RWPE2 (cell line): ENCODE data around the gene C2orf81.

Experiments
- ATAC-seq: fragments of 200-7000 bp; cut with Tn5 transposase; 3 replicates; pipeline ENCODE4 v1.9.1; 2021; ENCODE audit warnings: low read depth
- DNase-seq: peaks from one replicate; pipeline ENCODE4 v3.0.0-alpha.2; 2020; ENCODE audit warnings: low spot score
- H3K27ac ChIP-seq: fragments of 450-650 bp; 2 replicates; pipeline ENCODE4 v1.5.1; 2017; ENCODE audit warnings: mild to moderate bottlenecking; ENCODE audit not compliant: poor library complexity, severe bottlenecking
- H3K27me3 ChIP-seq: fragments of 250-450 bp; sonication (Bioruptor Pico); 2 replicates; pipeline ENCODE4 v1.5.1; 2021; ENCODE audit warnings: mild to moderate bottlenecking, moderate library complexity; ENCODE audit not compliant: insufficient read depth, poor library complexity, severe bottlenecking
- H3K36me3 ChIP-seq: fragments of 250-450 bp; sonication (Bioruptor Pico); 2 replicates; pipeline ENCODE4 v1.5.1; 2020; ENCODE audit warnings: low read depth, mild to moderate bottlenecking, moderate library complexity
- H3K4me1 ChIP-seq: fragments of 250-450 bp; sonication (Bioruptor Pico); 2 replicates; pipeline ENCODE4 v1.5.1; 2021; ENCODE audit warnings: mild to moderate bottlenecking, moderate library complexity; ENCODE audit not compliant: insufficient read depth, poor library complexity, severe bottlenecking
- H3K4me3 ChIP-seq: fragments of 250-450 bp; sonication (Bioruptor Pico); 2 replicates; pipeline ENCODE4 v1.5.1; 2021; ENCODE audit warnings: mild to moderate bottlenecking, moderate library complexity; ENCODE audit not compliant: severe bottlenecking
- H3K9me3 ChIP-seq: fragments of 250-450 bp; sonication (Bioruptor Pico); 2 replicates; pipeline ENCODE4 v1.5.1; 2021; ENCODE audit warnings: mild to moderate bottlenecking, moderate library complexity; ENCODE audit not compliant: severe bottlenecking
- CTCF ChIP-seq: fragments of 450-650 bp; IDR thresholded peaks from one replicate; pipeline ENCODE4 v1.5.1; 2017; ENCODE audit warnings: mild to moderate bottlenecking, moderate library complexity; ENCODE audit not compliant: poor library complexity, severe bottlenecking

C2orf81 gene

GRCh38 chr2:74372674-74373073, 48.7 kb downstream of the C2orf81 start:
- DNase-seq (no peak), ATAC-seq (no peak)
- Histone ChIP-seq H3K9me3 (no peaks in the 10 kb centered on the region), H3K4me3 (no peak overlapping the region), H3K36me3 (peaks cover 41% of the 10 kb centered on the region), H3K27me3 (no peaks in the 10 kb centered on the region), H3K4me1 (no peaks in the 10 kb centered on the region), H3K27ac (no peak overlapping the region)
- TF ChIP-seq CTCF: no peak

DNA sequence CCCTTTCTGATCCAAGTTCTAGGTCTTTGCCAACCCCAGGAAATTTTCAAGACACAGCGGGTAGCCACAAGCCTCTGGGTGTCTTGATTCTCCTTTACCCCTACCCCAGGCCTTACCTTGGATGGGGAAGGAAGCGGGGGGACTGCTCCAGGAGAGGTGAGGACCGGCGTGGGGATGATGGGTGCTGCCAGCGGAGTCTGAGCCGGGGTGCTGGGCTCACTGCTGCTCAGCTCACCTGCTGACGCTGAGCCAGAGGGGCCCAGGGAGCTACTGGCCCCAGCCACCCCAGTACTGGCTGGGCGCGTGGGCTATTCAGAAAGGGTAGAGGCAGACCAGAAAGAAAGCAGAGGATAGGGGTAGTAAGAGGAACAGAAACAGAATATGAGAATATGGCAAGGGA, 50.0 kb downstream of the C2orf81 start:
- Histone ChIP-seq H3K36me3 (peaks cover 42% of the 10 kb centered on the region), H3K27ac (no peak overlapping the region), H3K27me3 (no peaks in the 10 kb centered on the region), H3K9me3 (no peaks in the 10 kb centered on the region), H3K4me1 (no peaks in the 10 kb centered on the region), H3K4me3 (no peak overlapping the region)
- ATAC-seq (no peak), DNase-seq (no peak)
- no peak for TF ChIP-seq CTCF

DNA sequence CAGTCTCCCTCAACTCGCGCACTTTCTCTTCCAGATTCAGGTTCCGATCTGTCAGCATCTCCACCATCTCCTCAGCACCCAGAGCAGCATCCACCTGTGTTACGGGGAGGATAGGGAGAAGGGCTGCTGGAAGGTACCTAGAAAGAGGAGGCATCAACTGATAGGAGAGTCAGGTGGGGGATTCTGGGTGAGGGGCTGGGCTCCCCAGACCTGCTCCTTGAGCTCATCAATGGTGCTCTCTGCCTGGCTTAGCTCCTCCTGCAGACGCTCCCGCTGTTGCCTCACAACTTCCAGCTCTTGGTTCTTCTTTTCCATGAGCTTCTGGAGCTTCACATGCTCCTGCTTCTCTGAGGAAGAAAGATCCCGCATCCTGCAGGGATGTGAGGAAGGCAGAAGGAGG, 51.4 kb downstream of the C2orf81 start:
- TF ChIP-seq CTCF: no peak
- Histone ChIP-seq H3K4me1 (no peaks in the 10 kb centered on the region), H3K9me3 (no peaks in the 10 kb centered on the region), H3K36me3 (peaks cover 50% of the 10 kb centered on the region), H3K27me3 (no peaks in the 10 kb centered on the region), H3K27ac (no peak overlapping the region), H3K4me3 (no peak overlapping the region)
- no peak for ATAC-seq
- no peak for DNase-seq

DNA sequence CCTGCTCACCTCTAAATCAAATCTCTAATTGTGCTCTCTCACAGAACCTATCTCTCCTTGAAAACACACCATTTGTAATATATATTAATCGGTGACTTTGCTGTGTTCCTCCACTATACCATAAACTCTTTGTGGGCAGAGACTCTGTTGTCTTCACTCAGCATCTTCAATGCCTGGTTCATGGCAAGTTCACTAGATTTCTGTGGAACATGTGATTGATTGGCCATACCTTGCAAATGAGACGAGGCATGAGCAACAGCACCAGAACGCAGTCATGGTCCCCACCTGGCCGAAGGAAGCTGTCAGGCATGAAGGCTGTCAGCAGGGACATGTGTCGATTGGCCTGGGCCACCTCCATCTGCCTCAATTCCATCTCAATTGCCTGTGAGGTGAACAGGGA, 52.9 kb downstream of the C2orf81 start:
- peaks cover 59% of the 10 kb centered on the region for H3K36me3 ChIP-seq
- ATAC-seq: no peak
- TF ChIP-seq CTCF: no peak

DNA sequence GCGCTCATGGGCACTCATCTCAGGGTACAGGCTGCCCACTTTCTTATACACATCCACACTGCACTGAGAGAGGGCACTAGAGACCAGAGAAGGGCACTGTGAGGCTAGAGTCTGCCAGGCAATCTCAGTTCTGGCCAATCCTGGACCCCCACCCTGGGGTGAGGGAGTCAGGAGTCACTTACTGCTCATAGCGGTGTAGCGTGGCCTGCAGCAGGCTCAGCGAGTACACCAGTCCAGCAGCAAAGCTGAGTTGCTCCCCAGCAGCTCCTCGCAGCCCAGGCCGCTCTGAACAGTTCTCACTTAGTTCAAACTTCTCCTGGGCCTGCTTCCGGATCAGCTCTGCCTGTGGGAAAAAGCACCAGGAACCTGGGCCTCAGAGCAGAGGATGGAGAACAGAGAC, 53.6 kb downstream of the C2orf81 start:
- no peak for TF ChIP-seq CTCF
- DNase-seq (no peak), ATAC-seq (no peak)
- no peaks in the 10 kb centered on the region for H3K9me3 ChIP-seq
- H3K4me3 ChIP-seq: no peak overlapping the region
- no peaks in the 10 kb centered on the region for H3K4me1 ChIP-seq
- H3K27me3 ChIP-seq: no peaks in the 10 kb centered on the region
- no peak overlapping the region for H3K27ac ChIP-seq
- peaks cover 66% of the 10 kb centered on the region for H3K36me3 ChIP-seq

More for the DNA sequence above, 52.9 kb downstream of the C2orf81 start:
- Histone ChIP-seq H3K9me3 (no peaks in the 10 kb centered on the region), H3K4me1 (no peaks in the 10 kb centered on the region), H3K27me3 (no peaks in the 10 kb centered on the region), H3K4me3 (no peak overlapping the region), H3K27ac (no peak overlapping the region)
- DNase-seq: no peak
